Left hindlimb (tissue), 1 donor: ENCODE data around the gene STAT5B.
"Not testable (repeated sequence)": the region's sequence is repeated elsewhere in the genome, so short reads cannot be mapped to it uniquely, and the experiment has no call there.

Experiments used
- DNase-seq: peaks from one replicate; pipeline ENCODE4 v3.0.0-alpha.2; 2018

STAT5B gene

DNA sequence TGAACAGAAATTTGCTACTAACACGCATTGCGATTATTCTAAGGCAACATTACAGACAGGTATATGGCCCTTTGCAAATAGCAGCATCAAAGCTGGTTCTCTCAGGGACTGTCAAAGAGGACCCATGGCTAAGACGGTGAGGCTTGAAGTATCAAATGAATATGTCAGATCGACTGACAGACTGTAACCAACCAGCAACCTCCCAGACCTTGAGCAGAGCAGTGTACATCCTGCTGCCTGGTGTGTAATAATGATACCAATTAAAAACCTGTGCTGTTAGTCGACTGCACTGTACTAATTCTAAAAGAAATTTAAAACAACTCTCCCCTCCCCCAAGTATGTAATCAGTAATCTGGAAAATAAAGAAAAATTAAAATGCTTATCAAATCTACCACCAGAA lies 46.0 kb downstream of the STAT5B start:
- DNase-seq, result no peak

DNA sequence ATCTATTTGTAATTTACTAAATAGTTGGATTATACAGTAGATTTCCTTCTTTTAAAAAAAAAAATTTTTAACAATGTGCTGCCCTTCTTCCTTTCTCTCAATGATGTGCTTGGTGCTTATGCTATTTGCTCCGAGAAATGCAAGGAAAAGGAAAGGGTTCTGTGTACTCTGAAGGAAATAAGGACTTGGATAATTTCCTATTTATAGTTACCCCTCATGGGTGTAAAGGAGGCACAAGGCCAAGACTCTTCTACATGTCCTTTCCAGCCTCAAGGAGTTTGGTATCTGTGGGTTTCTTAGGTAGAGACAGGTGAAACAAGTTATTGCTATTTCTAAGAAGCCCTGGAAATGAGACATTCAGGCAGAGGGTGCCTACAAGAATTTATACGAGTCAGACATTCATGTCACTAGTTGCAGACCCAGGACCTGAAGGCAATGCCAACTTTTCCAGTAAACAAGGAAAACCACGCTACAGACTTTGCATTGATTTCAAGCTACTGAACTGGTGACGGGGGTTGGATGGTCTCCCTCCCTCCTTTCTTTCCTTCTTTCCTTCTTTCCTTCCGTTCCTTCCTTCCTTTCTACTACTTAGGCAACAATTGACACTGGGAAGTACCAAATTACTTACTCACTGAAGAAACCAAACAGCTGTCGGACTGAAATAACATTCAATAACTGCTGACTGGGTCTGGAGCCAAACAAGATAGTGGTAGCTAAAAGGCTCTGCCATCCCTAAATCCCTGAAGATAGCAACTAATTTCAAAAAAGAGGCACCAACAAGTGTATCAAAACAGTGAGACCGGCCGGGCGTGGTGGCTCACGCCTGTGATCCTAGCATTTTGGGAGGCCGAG lies 48.1 kb downstream of the STAT5B start:
- no peak for DNase-seq

DNA sequence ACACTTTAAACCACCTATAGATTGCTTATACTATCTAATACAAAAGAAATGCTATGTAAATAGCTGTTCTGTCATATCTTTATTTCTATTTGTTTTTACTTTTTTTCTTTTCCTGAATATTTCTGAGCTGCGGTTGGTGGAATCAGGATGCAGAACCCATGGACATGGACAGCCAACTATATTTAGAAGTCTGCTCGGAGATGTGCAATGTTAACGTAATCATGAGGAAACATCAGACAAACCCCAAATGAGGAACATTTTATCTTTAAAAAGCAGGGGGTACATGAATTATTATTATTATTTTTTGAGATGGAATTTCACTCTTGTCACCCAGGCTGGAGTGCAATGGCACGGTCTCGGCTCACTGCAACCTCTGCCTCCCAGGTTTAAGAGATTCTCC lies 50.5 kb downstream of the STAT5B start:
- no peak for DNase-seq

DNA sequence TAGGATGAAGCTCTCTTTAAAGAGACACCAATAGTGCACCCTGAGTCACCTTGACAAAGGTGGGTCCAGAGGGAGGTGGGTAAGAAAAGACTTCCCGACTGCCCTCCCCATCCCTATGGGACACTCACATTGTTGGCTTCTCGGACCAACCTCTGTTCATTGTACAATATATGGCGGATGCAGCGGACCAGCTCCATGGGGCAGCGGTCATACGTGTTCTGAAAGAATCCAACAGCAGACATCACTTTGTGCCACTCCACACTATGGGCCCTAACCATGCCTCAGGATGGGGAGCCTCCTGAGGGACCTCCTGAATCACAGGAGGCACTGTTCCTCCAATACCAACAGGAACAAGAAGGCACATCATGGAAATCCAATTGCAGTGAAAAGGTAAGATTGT lies 51.5 kb downstream of the STAT5B start:
- DNase-seq, result no peak

DNA sequence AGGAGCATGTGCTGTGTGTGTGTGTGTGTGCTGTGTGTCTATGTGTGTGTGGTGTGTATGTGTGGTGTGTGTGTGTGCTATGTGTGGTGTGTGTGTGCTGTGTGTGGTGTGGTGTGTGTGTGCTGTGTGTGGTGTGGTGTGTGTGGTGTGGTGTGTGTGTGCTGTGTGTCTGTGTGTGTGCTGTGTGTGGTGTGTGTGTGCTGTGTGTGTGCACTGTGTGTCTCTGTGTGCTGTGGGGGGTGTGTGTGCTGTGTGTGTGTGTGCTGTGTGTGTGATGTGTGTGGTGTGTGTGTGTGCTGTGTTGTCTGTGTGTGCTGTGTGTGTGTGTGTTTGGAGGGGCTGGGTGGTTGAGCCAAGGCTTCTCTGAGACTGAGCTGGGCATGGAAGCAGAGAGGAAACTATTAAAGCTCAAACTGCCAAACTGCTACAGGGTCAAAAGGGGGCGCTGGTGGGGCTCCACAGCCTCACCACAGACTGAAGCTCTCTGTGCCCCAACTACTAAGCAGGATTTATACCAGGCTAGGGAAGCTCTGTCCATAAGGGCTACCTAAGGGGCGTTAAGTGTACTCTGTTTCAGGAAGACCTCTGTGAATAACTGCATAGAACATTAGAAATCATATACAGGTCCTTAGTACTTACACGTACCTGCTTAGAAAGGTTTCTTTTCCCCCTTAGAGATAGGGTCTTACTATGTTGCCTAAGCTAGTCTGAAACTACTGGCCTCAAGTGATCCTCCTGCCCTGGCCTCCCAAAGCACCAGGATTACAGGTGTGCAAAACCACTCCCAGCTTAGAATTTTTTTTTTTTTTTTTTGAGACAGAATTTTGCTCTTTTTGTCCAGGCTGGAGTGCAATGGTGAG lies 54.1 kb downstream of the STAT5B start:
- no peak for DNase-seq

DNA sequence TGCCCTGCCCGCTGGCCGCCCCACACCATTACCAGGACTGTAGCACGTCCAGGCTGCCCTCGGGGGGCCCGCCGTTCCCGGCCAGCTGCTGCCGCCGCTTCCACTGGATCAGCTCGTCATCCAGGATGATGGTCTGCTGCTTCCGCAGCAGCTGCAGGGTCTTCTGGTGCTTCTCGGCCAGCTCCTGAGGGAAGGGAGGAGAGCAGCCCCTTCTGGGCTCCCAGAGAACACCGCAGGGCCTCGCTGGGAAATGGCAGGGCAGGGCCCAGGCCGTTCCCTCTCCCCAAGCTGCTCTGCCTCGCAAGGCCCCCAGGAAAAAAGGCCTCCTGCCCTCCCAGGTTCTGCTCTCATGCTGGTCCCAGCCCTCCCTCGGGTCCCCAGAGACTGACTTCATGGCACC lies 56.9 kb downstream of the STAT5B start:
- DNase-seq, result not testable (repeated sequence)

DNA sequence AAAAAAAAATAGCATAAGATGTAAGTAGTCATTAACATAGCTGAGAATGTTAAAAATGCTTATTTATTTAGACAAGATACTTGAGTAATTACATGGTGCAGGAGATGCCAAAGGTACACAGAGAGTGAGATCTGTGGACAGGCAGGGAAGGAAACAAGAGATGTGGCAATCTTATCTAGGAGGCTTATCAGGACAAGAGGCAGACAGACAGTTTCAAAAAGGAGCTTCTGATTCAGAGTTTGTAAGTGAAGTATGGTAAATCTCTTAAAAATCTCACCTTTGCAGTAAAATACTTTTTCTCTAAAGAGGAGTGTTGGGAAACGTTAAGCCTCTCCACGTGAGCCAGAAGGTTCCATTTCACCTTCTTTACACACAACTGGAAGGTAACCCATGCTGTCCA lies 62.0 kb downstream of the STAT5B start:
- no peak for DNase-seq

DNA sequence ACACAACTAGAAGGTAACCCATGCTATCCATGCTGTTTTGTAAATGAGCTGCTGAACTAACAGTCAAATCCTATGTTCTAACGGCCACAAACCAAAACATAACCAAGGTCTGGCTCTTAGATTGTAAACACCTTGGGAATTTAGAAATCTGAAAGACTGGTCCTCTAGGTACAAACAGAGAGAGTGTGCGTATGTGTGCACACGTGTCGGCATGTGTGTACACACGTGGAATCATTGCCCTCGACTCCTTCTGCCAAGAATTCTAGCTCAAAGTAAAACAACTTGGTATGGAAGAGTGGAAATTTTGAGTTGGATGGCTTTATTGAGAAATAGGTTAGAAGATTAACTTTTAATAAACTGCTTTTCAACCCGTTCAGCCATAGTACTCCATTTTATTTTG lies 63.8 kb downstream of the STAT5B start:
- no peak for DNase-seq

DNA sequence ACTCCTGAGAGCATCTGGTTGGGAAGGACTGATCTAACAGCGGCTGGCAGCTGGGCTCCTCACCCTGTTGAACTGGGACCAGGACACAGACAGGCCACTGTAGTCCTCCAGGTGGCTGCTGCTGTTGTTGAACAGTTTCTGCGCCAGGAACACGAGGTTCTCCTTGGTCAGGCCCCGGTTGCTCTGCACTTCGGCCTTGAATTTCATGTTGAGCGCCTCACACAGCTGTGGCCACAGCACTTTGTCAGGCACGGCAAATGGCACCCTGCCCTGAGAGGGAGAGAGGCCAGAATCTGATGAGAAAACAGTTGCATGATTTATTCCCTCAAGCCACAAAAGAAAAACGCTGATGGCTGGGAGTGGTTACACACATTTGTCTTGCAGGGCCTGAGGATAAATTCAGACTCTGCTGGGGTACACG lies 64.3 kb downstream of the STAT5B start:
- DNase-seq, result peak; percentile 73

DNA sequence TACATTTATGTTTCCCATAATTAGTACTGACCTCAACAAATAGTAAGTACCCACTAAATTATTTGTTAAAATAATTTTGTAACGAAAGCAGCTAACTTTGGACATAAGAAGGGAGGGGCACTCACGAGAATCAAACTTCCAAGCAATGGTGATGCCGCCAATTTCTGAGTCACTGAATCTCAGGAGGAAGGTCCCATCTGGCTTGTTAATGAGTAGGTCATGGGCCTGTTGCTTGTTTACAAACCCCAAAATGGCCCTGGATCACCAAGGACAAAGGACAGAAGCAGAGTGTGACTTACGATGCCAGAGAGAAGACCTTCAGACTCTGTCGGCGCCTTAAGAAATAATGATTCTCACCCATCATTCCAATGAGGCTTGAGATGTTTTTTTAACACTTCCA lies 66.1 kb downstream of the STAT5B start:
- DNase-seq, result no peak

DNA sequence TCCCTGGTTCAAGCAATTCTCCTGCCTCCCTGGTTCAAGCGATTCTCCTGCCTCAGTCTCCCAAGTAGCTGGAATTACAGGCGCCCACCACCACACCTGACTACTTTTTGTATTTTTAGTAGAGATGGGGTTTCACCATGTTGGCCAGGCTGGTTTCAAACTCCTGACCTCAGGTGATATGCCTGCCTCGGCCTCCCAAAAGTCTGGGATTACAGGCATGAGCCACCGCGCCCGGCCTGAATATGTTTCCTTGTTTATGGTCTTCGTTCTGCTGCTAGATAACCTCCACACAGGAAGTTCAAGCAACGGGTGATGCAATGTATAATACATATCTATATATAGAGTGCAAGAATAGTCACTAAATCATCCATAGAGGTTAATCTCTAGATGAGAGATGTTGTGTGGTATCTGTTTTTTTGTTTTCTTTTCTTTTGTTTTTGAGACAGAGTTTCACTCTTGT lies 70.0 kb downstream of the STAT5B start:
- not testable (repeated sequence) for DNase-seq

DNA sequence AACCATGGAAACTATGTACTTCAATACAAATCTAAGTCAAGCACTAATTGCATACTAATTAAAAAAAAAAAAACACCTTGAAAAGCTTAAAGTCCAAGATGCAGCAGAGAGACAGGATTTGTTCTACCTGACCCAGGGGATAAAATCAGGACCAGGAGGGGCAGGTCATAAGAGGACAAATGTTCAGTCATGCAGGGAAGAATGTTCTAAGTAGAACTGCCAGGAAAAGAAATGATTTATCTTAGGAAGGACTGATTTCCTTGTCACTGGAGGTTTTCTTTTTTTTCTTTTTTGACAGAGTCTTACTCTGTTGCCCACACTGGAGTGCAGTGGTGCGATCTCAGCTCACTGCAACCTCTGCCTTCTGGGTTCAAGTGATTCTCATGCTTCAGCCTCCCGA lies 72.8 kb downstream of the STAT5B start:
- no peak for DNase-seq

DNA sequence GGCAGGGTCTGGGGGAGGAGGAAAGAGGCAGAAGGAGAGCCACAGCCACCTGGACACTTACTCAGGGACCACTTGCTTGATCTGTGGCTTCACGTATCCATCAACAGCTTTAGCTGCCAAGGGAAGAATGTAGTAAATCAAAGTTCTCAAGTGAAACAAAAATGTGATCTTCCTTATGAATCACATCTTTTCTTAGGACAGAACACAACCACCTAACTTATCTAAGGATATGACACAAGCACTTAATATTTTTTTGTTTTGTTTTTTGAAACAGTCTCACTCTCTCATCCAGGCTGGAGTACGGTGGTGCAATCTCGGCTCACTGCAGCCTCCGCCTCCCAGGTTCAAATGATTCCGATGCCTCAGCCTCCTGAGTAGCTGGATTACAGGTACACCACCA lies 73.5 kb downstream of the STAT5B start:
- no peak for DNase-seq

DNA sequence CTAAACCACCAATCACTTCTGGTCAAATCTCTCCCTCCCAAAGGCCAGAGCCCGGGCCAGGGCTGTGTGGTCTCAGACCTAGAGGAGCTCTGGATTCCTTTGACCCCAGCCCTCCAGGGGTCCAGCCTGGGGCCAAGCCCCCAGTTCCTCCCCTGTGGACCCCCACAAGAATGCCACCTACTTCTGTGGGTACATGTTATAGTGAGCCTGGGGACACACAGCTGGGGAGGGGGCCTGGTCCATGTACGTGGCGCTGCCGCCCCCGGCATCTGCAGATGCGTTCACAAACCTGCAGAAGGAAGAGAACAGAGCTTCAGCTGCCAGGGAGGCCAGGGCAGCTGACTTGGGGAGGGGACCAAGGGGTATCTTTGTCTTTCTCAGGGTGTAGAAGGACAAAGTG lies 74.0 kb downstream of the STAT5B start:
- DNase-seq, result no peak

DNA sequence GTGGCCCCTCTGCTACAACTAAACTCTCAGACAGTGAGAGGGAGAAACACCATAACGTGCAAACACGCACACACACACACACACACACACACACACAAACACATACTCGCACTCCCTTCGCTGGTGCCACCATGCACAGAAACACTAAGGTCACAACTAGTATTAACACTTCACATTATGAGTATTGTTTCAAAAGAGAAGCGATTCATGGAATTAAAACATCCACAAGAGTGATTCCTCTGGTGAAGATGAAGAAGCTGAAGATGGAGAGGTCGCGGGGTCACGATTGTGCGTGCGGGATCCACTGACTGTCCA lies 74.8 kb downstream of the STAT5B start:
- DNase-seq, result no peak

DNA sequence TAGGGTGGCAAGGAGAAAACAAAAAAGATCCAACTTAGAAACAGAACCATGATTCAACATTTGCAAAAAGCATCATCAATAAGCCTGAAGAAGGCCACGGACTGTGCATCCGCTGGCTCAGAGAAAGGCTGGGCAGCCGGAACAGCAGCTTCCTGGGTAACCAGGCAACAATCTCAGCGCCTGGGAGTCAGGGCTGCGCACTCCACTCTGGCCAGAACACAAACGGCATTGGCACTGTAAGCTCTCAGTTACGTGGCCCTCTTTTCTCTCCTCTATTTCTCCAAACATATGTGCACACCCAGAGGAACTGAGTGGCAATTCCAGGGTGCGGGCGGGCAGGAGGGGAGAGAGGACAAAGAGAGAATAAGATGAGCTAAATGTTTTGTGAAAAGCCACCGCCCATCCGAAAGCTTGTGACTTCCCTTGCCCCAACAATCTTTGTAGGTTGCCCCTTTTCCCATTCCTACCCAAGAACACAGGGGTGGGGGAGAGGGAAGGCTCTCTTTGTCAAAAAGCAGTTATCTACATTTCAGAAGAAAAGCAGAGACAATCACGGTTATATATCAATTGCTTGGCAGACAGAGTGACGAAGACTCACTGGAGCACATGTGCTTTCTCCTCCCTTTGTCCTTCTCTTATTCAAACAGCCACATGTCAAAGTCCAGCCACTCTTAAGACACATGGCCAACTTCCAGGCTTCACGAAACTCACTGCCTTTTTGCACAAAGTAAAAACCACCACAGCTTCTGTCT lies 75.3 kb downstream of the STAT5B start:
- DNase-seq, result no peak

DNA sequence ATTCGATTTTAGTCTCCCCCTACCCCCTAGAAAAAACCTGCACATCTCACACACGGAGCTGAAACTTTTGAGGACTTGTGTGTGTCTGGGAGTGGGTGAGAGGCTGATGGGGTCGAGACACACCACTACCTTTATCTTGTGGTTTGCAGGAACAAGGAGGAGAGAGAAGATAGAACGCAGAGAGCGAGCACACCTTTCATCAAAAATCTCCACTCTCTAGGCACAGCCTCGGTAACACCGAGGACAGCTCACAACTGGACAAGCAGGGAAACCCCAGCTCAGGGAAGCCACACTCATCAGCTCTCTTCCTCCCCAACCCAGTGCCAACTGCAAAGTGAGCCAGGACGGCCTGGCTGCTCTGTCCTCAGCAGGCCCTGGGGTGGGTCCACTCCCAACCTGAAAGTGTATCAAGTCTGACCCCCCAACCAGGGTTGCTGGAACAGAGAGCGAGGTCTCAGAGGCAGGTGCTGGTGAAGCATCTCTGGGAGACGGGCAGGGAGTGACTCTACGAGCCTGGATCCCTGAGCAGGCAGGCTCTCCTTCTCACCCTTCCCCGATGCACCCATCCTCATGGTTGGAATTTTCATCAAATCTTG lies 76.7 kb downstream of the STAT5B start:
- DNase-seq, result no peak

DNA sequence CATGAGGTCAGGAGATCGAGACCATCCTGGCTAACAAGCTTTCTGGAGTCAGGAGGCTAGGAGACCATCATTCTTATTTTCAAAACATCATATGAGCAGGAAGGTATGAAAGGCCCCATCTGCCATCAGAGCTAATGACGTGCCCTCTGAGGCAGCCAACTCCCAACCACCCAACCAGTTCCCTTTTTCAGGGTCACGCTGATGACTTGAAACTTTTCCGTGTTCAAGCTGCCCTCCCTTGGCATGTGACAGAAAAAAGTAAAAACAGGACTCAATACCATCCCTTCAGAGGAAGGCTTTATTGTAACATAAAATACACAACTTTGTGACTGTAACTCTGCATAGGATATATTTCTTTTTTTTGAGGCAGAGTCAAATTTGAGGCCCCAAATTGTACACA lies 77.3 kb downstream of the STAT5B start:
- DNase-seq, result no peak

DNA sequence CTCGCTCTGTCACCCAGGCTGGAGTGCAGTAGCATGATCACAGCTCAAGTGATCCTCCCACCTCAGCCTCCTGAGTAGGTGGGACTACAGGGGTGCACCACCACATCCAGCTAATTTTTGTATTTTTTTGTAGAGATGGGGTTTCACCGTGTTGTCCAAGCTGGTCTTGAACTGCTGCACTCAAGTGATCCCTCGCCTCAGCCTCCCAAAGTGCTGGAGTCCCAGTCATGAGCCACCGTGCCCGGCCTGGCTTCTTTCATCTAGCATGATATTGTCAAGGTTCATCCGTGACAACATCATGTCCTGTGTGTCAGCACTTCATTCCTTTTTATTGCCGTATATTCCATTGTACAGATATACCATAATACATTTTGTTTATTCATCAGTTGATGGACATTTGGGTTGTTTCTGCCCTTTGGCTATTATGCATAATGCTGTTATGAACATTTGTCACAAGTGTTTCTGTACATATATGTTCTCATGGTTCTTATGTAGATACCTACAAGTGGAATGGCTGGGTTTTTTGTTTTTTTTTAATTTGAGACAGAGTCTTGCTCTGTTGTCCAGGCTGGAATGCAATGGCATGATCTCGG lies 78.5 kb downstream of the STAT5B start:
- no peak for DNase-seq

DNA sequence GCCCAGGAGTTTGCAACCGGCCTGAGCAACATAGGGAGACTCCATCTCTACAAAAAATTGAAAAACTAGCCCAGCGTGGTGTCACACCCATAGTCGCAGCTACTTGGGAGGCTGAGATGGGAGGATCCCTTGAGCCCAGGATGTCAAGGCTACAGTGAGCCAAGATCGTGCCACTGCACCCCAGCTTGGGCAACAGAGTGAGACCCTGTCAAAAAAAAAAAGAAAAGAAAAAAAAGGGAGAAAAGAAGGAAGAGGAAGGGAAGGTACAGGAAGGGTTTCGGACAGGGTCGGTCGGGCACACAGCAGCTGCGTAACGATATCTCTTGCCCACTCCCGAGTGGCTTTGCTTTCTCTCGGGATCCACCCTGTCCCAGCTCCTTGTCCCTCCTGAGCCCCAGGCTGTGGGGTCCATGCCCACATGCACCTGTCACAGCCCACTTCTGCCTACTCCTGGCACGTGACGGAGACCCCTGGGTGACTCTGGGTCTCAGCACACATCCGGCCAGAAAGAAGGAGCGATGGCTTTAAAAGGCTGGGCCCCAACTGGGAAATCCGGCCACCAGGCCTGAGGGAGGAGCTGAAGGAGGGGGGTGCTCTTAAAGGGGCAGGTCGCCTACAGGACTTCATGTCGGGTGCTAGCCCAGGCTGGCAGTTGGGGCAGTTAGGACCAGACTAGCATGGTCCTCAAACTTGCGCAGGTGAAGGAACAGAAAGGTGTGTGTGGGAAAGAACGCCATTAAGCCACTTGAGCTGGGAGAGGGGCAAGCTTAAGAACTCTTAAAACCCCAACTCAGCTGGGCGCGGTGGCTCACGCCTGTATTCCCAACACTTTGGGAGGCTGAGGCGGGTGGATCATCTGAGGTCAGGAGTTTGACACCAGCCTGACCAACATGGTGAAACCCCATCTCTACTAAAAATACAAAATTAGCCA lies 82.0 kb downstream of the STAT5B start, which contains the start of gene GHDC:
Gene GHDC, minus strand, starts transcription at position 526 of the 931 bp plus-strand sequence. CDS start 913 bp downstream, outside the sequence.
- peak; percentile 86 for DNase-seq
